ENCODE results near the gene COQ2.

Gene COQ2

GRCh38 chr4:83255584-83255983, 29.0 kb downstream of the COQ2 start:
- no peak overlapping the region for H3K27ac ChIP-seq (ENCODE audit: extremely low read depth, low read depth, low read length)
- no peaks in the 10 kb centered on the region for H3K9me3 ChIP-seq (ENCODE audit: control insufficient read depth, insufficient read depth, low read depth, low read length)
- no peaks in the 10 kb centered on the region for H3K4me1 ChIP-seq (ENCODE audit: control insufficient read depth, insufficient read depth, low read length)
- H3K4me3 ChIP-seq (ENCODE audit: low read depth, low read length) = no peak overlapping the region
- POLR2A ChIA-PET = no interaction called here
- no peaks in the 10 kb centered on the region; a peak in 1 of 3 replicates for H3K36me3 ChIP-seq (ENCODE audit: control insufficient read depth in 2 of 2, insufficient read depth in 1 of 2, low read length in 2 of 2)
- CTCF ChIA-PET = interaction anchor here (0.5 kb wide), 1 partner anchor 15 kb away, joined by 3 read pairs; no protein-coding TSS in a partner anchor
- no peak for TF ChIP-seq ZNF133 (tag by site-specific recombination; IDR thresholded peaks at IDR 0.05)
- no peak for TF ChIP-seq ZFP41 (tag by site-specific recombination; IDR thresholded peaks at IDR 0.05; ENCODE audit: borderline replicate concordance)
- TF ChIP-seq, protein P1, sequence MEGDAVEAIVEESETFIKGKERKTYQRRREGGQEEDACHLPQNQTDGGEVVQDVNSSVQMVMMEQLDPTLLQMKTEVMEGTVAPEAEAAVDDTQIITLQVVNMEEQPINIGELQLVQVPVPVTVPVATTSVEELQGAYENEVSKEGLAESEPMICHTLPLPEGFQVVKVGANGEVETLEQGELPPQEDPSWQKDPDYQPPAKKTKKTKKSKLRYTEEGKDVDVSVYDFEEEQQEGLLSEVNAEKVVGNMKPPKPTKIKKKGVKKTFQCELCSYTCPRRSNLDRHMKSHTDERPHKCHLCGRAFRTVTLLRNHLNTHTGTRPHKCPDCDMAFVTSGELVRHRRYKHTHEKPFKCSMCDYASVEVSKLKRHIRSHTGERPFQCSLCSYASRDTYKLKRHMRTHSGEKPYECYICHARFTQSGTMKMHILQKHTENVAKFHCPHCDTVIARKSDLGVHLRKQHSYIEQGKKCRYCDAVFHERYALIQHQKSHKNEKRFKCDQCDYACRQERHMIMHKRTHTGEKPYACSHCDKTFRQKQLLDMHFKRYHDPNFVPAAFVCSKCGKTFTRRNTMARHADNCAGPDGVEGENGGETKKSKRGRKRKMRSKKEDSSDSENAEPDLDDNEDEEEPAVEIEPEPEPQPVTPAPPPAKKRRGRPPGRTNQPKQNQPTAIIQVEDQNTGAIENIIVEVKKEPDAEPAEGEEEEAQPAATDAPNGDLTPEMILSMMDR (tag by site-specific recombination; IDR thresholded peaks at IDR 0.05) = no peak
- no peak for TF ChIP-seq ZNF555 (tag by site-specific recombination; conservative IDR thresholded peaks at IDR 0.05)
- no peak for TF ChIP-seq ZNF311 (tag by site-specific recombination; IDR thresholded peaks at IDR 0.05; ENCODE audit: borderline replicate concordance)
- TF ChIP-seq ZNF140 (tag by site-specific recombination; IDR thresholded peaks at IDR 0.05) = no peak
- TF ChIP-seq ZNF843 (tag by site-specific recombination; IDR thresholded peaks at IDR 0.05) = peak; percentile 87
- TF ChIP-seq, protein P2, sequence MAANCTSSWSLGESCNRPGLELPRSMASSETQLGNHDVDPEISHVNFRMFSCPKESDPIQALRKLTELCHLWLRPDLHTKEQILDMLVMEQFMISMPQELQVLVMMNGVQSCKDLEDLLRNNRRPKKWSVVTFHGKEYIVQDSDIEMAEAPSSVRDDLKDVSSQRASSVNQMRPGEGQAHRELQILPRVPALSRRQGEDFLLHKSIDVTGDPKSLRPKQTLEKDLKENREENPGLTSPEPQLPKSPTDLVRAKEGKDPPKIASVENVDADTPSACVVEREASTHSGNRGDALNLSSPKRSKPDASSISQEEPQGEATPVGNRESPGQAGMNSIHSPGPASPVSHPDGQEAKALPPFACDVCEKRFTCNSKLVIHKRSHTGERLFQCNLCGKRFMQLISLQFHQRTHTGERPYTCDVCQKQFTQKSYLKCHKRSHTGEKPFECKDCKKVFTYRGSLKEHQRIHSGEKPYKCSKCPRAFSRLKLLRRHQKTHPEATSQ (tag by site-specific recombination; IDR thresholded peaks at IDR 0.05) = no peak
- TF ChIP-seq ZFP3 (tag by site-specific recombination; IDR thresholded peaks at IDR 0.05; ENCODE audit: low read depth) = no peak
- TF ChIP-seq ZFHX2 (tag by site-specific recombination; conservative IDR thresholded peaks at IDR 0.05) = no peak
- no peak for TF ChIP-seq PRDM1 (tag by site-specific recombination; IDR thresholded peaks at IDR 0.05)
- TF ChIP-seq ZNF747 (tag by site-specific recombination; IDR thresholded peaks at IDR 0.05) = no peak
- no peak for TF ChIP-seq GLIS2 (tag by site-specific recombination; IDR thresholded peaks at IDR 0.05)
- no peak for TF ChIP-seq ZNF658 (tag by site-specific recombination; IDR thresholded peaks at IDR 0.05)
- TF ChIP-seq ZNF394 (tag by site-specific recombination; IDR thresholded peaks at IDR 0.05; ENCODE audit: borderline replicate concordance) = no peak
- peak; percentile 58 for TF ChIP-seq ATF2 (tag by site-specific recombination; IDR thresholded peaks at IDR 0.05; ENCODE audit: low read depth)
- TF ChIP-seq, protein P3, sequence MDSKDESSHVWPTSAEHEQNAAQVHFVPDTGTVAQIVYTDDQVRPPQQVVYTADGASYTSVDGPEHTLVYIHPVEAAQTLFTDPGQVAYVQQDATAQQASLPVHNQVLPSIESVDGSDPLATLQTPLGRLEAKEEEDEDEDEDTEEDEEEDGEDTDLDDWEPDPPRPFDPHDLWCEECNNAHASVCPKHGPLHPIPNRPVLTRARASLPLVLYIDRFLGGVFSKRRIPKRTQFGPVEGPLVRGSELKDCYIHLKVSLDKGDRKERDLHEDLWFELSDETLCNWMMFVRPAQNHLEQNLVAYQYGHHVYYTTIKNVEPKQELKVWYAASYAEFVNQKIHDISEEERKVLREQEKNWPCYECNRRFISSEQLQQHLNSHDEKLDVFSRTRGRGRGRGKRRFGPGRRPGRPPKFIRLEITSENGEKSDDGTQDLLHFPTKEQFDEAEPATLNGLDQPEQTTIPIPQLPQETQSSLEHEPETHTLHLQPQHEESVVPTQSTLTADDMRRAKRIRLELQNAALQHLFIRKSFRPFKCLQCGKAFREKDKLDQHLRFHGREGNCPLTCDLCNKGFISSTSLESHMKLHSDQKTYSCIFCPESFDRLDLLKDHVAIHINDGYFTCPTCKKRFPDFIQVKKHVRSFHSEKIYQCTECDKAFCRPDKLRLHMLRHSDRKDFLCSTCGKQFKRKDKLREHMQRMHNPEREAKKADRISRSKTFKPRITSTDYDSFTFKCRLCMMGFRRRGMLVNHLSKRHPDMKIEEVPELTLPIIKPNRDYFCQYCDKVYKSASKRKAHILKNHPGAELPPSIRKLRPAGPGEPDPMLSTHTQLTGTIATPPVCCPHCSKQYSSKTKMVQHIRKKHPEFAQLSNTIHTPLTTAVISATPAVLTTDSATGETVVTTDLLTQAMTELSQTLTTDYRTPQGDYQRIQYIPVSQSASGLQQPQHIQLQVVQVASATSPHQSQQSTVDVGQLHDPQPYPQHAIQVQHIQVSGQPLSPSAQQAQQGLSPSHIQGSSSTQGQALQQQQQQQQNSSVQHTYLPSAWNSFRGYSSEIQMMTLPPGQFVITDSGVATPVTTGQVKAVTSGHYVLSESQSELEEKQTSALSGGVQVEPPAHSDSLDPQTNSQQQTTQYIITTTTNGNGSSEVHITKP (tag by site-specific recombination; IDR thresholded peaks at IDR 0.05) = no peak
- no peak for TF ChIP-seq ZNF280C (tag by site-specific recombination; IDR thresholded peaks at IDR 0.05)
- no peak for TF ChIP-seq ZNF155 (tag by site-specific recombination; IDR thresholded peaks at IDR 0.05)
- no peak for TF ChIP-seq KLF9 (tag by site-specific recombination; IDR thresholded peaks at IDR 0.05; ENCODE audit: low read depth)
- TF ChIP-seq IKZF3 (tag by site-specific recombination; IDR thresholded peaks at IDR 0.05) = peak; percentile 98
- TF ChIP-seq RBAK (tag by site-specific recombination; IDR thresholded peaks at IDR 0.05) = no peak
- no peak for TF ChIP-seq REPIN1 (tag by site-specific recombination; IDR thresholded peaks at IDR 0.05; ENCODE audit: low read depth)
- TF ChIP-seq ZXDB (tag by site-specific recombination; IDR thresholded peaks at IDR 0.05) = peak; percentile 48; the same call in 1 of the 2 replicates
- TF ChIP-seq ZBTB11 (tag by site-specific recombination; conservative IDR thresholded peaks at IDR 0.05; ENCODE audit: low read depth) = no peak
